HEK293 (cell line): Measurements from ENCODE around the gene OR4E1.

Experiments
- CTCF ChIA-PET: fragments of 350-600 bp; formaldehyde crosslinking; extraction: SDS; loops from one replicate; lab custom pipeline; 2021; ENCODE audit warnings: antibody characterized with exemption; lab: Yijun Ruan, JAX
- POLR2A ChIA-PET: fragments of 300-600 bp; formaldehyde crosslinking; extraction: SDS; loops from one replicate; lab custom pipeline; 2020; ENCODE audit warnings: antibody characterized with exemption, inconsistent platforms; lab: Yijun Ruan, JAX
- H3K27ac ChIP-seq: fragments of 200-500 bp; sonication (Bioruptor generic); 2 replicates; pipeline ENCODE4 v1.5.1; 2014; ENCODE audit warnings: low read depth, low read length, control low read depth, inconsistent platforms; ENCODE audit errors: extremely low read depth
- H3K36me3 ChIP-seq, 2 experiments: fragments of 200-500 bp in 1 of 2; sonication (Bioruptor generic) in 1 of 2; 1 replicate in 1 of 2; 2 replicates in 1 of 2; pipeline ENCODE4 v1.5.1; 2014 to 2017; ENCODE audit warnings: inconsistent platforms in 2 of 2, low read length in 2 of 2; ENCODE audit not compliant: control insufficient read depth in 2 of 2, insufficient read depth in 1 of 2
- H3K4me1 ChIP-seq: fragments of 200-500 bp; sonication (Bioruptor generic); 2 replicates; pipeline ENCODE4 v1.5.1; 2014; ENCODE audit warnings: mild to moderate bottlenecking, low read length, inconsistent platforms; ENCODE audit not compliant: control insufficient read depth, insufficient read depth
- H3K4me3 ChIP-seq: 2 replicates; pipeline ENCODE4 v1.5.1; 2011; ENCODE audit warnings: low read depth, mild to moderate bottlenecking, control low read depth, low read length, moderate library complexity
- H3K9me3 ChIP-seq: fragments of 200-500 bp; sonication (Bioruptor generic); 2 replicates; pipeline ENCODE4 v1.5.1; 2014; ENCODE audit warnings: low read depth, low read length, inconsistent platforms; ENCODE audit not compliant: control insufficient read depth, insufficient read depth
- ELK4 ChIP-seq: IDR thresholded peaks from 2 replicates; pipeline ENCODE4 v1.6.1; 2011; ENCODE audit warnings: mild to moderate bottlenecking, low read depth, low read length, borderline replicate concordance
- HOXC10 ChIP-seq: sonication (generic); formaldehyde crosslinking; IDR thresholded peaks from 2 replicates; pipeline ENCODE4 v1.8.1; 2023; ENCODE audit warnings: mild to moderate bottlenecking, missing genetic modification reagents
- KLF1 ChIP-seq: fragments of 450-650 bp; formaldehyde crosslinking; IDR thresholded peaks from 2 replicates; pipeline ENCODE4 v1.5.1; 2016; ENCODE audit warnings: missing biosample characterization, missing genetic modification characterization
- KLF9 ChIP-seq: fragments of 450-650 bp; formaldehyde crosslinking; IDR thresholded peaks from 2 replicates; pipeline ENCODE4 v1.5.1; 2016; ENCODE audit warnings: missing biosample characterization, missing genetic modification characterization, low read depth
- SALL2 ChIP-seq: fragments of 450-650 bp; formaldehyde crosslinking; IDR thresholded peaks from 2 replicates; pipeline ENCODE4 v1.5.0; 2017; ENCODE audit warnings: missing biosample characterization, mild to moderate bottlenecking, missing genetic modification characterization, borderline replicate concordance
- ZNF112 ChIP-seq: fragments of 450-650 bp; formaldehyde crosslinking; IDR thresholded peaks from 2 replicates; pipeline ENCODE4 v1.5.0; 2017; ENCODE audit warnings: missing biosample characterization, missing genetic modification characterization
- ZNF146 ChIP-seq: fragments of 450-650 bp; formaldehyde crosslinking; IDR thresholded peaks from 2 replicates; pipeline ENCODE4 v1.5.1; 2016; ENCODE audit warnings: missing biosample characterization, missing genetic modification characterization
- ZNF155 ChIP-seq: fragments of 450-650 bp; formaldehyde crosslinking; IDR thresholded peaks from 2 replicates; pipeline ENCODE4 v1.5.1; 2016; ENCODE audit warnings: missing biosample characterization, missing genetic modification characterization
- ZNF211 ChIP-seq: fragments of 450-650 bp; formaldehyde crosslinking; IDR thresholded peaks from 2 replicates; pipeline ENCODE4 v1.5.1; 2016; ENCODE audit warnings: low read depth, missing biosample characterization, missing genetic modification characterization
- ZNF335 ChIP-seq: fragments of 450-650 bp; formaldehyde crosslinking; conservative IDR thresholded peaks from 2 replicates; pipeline ENCODE4 v1.5.1; 2016; ENCODE audit warnings: missing biosample characterization, missing genetic modification characterization
- ZNF404 ChIP-seq: fragments of 450-650 bp; formaldehyde crosslinking; IDR thresholded peaks from 2 replicates; pipeline ENCODE4 v1.5.1; 2017; ENCODE audit warnings: missing biosample characterization, missing genetic modification characterization
- ZNF449 ChIP-seq: fragments of 450-650 bp; formaldehyde crosslinking; IDR thresholded peaks from 2 replicates; pipeline ENCODE4 v1.5.1; 2017; ENCODE audit warnings: missing biosample characterization, mild to moderate bottlenecking, missing genetic modification characterization, moderate library complexity
- ZNF473 ChIP-seq: fragments of 450-650 bp; formaldehyde crosslinking; IDR thresholded peaks from 2 replicates; pipeline ENCODE4 v1.5.1; 2017; ENCODE audit warnings: missing biosample characterization, missing genetic modification characterization
- ZNF48 ChIP-seq: fragments of 450-650 bp; formaldehyde crosslinking; IDR thresholded peaks from 2 replicates; pipeline ENCODE4 v1.5.1; 2016; ENCODE audit warnings: missing biosample characterization, missing genetic modification characterization
- ZNF514 ChIP-seq: fragments of 450-650 bp; formaldehyde crosslinking; IDR thresholded peaks from 2 replicates; pipeline ENCODE4 v1.5.1; 2016; ENCODE audit warnings: missing biosample characterization, missing genetic modification characterization
- ZNF610 ChIP-seq: fragments of 450-650 bp; formaldehyde crosslinking; IDR thresholded peaks from 2 replicates; pipeline ENCODE4 v1.5.1; 2016; ENCODE audit warnings: missing biosample characterization, missing genetic modification characterization, borderline replicate concordance
- ZNF623 ChIP-seq: fragments of 450-650 bp; formaldehyde crosslinking; IDR thresholded peaks from 2 replicates; pipeline ENCODE4 v1.5.1; 2016; ENCODE audit warnings: missing biosample characterization, missing genetic modification characterization
- ZNF626 ChIP-seq: fragments of 450-650 bp; sonication (Bioruptor Pico); formaldehyde crosslinking; IDR thresholded peaks from 2 replicates; pipeline ENCODE4 v1.5.1; 2018; ENCODE audit warnings: missing biosample characterization, missing genetic modification characterization, inconsistent platforms
- TF ChIP-seq, protein P1 (sequence below): fragments of 450-650 bp; formaldehyde crosslinking; IDR thresholded peaks from 2 replicates; pipeline ENCODE4 v1.5.1; 2016; ENCODE audit warnings: missing biosample characterization, missing genetic modification characterization

Gene OR4E1

DNA sequence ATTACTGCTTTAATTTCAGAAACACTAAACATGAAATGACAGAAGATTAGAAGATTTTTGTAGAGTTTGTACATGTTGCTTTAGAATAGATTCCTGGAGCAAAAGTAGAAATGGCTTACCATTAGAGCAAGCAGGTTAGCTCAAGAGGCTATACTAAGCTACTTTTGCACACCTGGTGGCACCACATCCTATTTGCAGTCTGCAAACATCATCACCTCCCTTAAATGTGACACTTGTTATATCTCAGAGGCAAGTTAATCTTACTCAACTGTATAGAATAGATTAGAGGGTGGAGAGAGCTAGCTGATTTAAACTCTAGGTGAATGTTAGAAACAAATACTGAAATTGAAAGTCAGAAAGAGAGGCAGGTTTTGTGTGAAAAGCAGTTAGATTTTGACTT is 30.7 kb upstream of the OR4E1 start:
- no peaks in the 10 kb centered on the region for H3K36me3 ChIP-seq
- H3K4me3 ChIP-seq: no peak overlapping the region
- no peak overlapping the region for H3K27ac ChIP-seq
- CTCF ChIA-PET: interaction anchor here (1.1 kb wide), 1 partner anchor 19 kb away, joined by 4 read pairs; no protein-coding TSS in a partner anchor
- POLR2A ChIA-PET: no interaction called here
- peaks cover 20% of the 10 kb centered on the region for H3K4me1 ChIP-seq
- peaks cover 3% of the 10 kb centered on the region; the same call in 1 of the 2 replicates for H3K9me3 ChIP-seq
- no peak for TF ChIP-seq ZNF335
- no peak for TF ChIP-seq KLF9 (tag by site-specific recombination)
- no peak for TF ChIP-seq ZNF211 (tag by site-specific recombination)
- no peak for TF ChIP-seq ELK4
- no peak for TF ChIP-seq ZNF404 (tag by site-specific recombination)
- TF ChIP-seq ZNF623 (tag by site-specific recombination): no peak
- TF ChIP-seq ZNF610 (tag by site-specific recombination): no peak
- no peak for TF ChIP-seq ZNF449 (tag by site-specific recombination)
- no peak for TF ChIP-seq ZNF155 (tag by site-specific recombination)
- no peak for TF ChIP-seq ZNF514 (tag by site-specific recombination)
- TF ChIP-seq, protein P1, sequence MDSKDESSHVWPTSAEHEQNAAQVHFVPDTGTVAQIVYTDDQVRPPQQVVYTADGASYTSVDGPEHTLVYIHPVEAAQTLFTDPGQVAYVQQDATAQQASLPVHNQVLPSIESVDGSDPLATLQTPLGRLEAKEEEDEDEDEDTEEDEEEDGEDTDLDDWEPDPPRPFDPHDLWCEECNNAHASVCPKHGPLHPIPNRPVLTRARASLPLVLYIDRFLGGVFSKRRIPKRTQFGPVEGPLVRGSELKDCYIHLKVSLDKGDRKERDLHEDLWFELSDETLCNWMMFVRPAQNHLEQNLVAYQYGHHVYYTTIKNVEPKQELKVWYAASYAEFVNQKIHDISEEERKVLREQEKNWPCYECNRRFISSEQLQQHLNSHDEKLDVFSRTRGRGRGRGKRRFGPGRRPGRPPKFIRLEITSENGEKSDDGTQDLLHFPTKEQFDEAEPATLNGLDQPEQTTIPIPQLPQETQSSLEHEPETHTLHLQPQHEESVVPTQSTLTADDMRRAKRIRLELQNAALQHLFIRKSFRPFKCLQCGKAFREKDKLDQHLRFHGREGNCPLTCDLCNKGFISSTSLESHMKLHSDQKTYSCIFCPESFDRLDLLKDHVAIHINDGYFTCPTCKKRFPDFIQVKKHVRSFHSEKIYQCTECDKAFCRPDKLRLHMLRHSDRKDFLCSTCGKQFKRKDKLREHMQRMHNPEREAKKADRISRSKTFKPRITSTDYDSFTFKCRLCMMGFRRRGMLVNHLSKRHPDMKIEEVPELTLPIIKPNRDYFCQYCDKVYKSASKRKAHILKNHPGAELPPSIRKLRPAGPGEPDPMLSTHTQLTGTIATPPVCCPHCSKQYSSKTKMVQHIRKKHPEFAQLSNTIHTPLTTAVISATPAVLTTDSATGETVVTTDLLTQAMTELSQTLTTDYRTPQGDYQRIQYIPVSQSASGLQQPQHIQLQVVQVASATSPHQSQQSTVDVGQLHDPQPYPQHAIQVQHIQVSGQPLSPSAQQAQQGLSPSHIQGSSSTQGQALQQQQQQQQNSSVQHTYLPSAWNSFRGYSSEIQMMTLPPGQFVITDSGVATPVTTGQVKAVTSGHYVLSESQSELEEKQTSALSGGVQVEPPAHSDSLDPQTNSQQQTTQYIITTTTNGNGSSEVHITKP (tag by site-specific recombination): no peak
- no peak for TF ChIP-seq ZNF473 (tag by site-specific recombination)
- TF ChIP-seq SALL2: no peak
- no peak for TF ChIP-seq ZNF146 (tag by site-specific recombination)
- no peak for TF ChIP-seq ZNF48
- no peak for TF ChIP-seq ZNF112 (tag by site-specific recombination)
- TF ChIP-seq ZNF626 (tag by site-specific recombination): no peak
- TF ChIP-seq KLF1 (tag by site-specific recombination): no peak
- no peak for TF ChIP-seq HOXC10
